GM10266 (cell line): ENCODE data around the gene SYNPO2.

ENCODE experiments used
- DNase-seq: peaks from one replicate; pipeline ENCODE4 v3.0.0; 2012; ENCODE audit errors: extremely low spot score
- CTCF ChIP-seq: IDR thresholded peaks from 2 replicates; pipeline ENCODE4 v1.5.1; 2012; ENCODE audit warnings: mild to moderate bottlenecking, low read depth; ENCODE audit not compliant: control insufficient read depth, insufficient read depth; ENCODE audit errors: missing control alignments

The SYNPO2 gene

GRCh38 chr4:118848901-118849300 lies 39.8 kb upstream of the SYNPO2 start:
- no peak for TF ChIP-seq CTCF
- no peak for DNase-seq

- TF ChIP-seq CTCF, result no peak
- no peak for DNase-seq
Observed at GRCh38 chr4:118849867-118850487, 38.7 kb upstream of the SYNPO2 start.

GRCh38 chr4:118850488-118851173 lies 38.0 kb upstream of the SYNPO2 start:
- no peak for TF ChIP-seq CTCF
- DNase-seq, result peak; percentile 37

- DNase-seq, result no peak
- TF ChIP-seq CTCF, result no peak
Observed at GRCh38 chr4:118857760-118858159, 30.9 kb upstream of the SYNPO2 start.

GRCh38 chr4:118858779-118859178 lies 29.9 kb upstream of the SYNPO2 start:
- no peak for TF ChIP-seq CTCF
- no peak for DNase-seq

- TF ChIP-seq CTCF, result peak; percentile 69
- peak; percentile 43 for DNase-seq
Observed at GRCh38 chr4:118865091-118865708, 23.5 kb upstream of the SYNPO2 start.

- DNase-seq, result no peak
- no peak for TF ChIP-seq CTCF
Observed at GRCh38 chr4:118866442-118866841, 22.2 kb upstream of the SYNPO2 start.
